Activated CD8-positive, alpha-beta memory T cell treated with anti-CD3 and anti-CD28 coated beads for 36 hours (primary cell): ENCODE results near the gene NR2C2. TPM values are rescaled to one million over a fixed set of nuclear protein-coding genes. Genes with fewer than 3 reads are reported as not detected.
"Not testable (repeated sequence)": the region's sequence is repeated elsewhere in the genome, so short reads cannot be mapped to it uniquely, and the experiment has no call there.

ENCODE experiments used
- CTCF ChIA-PET: fragments of 350-600 bp; sonication (Branson Sonifier 250); formaldehyde crosslinking; loops from one replicate; lab custom pipeline; 2021; ENCODE audit warnings: antibody characterized with exemption; lab: Charles Lee
- POLR2A ChIA-PET: fragments of 350-600 bp; sonication (Branson Sonifier 250); formaldehyde crosslinking; loops from one replicate; lab custom pipeline; 2021; ENCODE audit warnings: antibody characterized with exemption; lab: Charles Lee
- total RNA-seq, 2 experiments: library from RNA; stranded (reverse); gene quantifications; one replicate each; pipeline ENCODE4 v1.2.3, GENCODE V29; 2021

NR2C2 gene
- 10 to 100 TPM; 44.3 to 45.2 TPM for total RNA-seq

GRCh38 chr3:14947100-14947885, at the start of gene NR2C2:
Gene NR2C2, plus strand, starts transcription at chr3:14947583. Its CDS starts 56,332 bp downstream, at chr3:15003915.
- CTCF ChIA-PET: interaction anchor here (0.8 to 1.0 kb wide), 2 partner anchors 151 to 296 kb away, joined by 3 to 4 read pairs; partner anchors contain the start of gene CCDC174
- POLR2A ChIA-PET: interaction anchor here (0.7 to 1.4 kb wide), 2 partner anchors 118 to 296 kb away, joined by 3 to 9 read pairs; partner anchors contain the start of genes CCDC174 and MRPS25

GRCh38 chr3:14898929-14899328, 48.5 kb upstream of the NR2C2 start:
- POLR2A ChIA-PET: no interaction called here
- CTCF ChIA-PET: no interaction called here

GRCh38 chr3:14899993-14900618, 47.3 kb upstream of the NR2C2 start:
- POLR2A ChIA-PET: no interaction called here
- CTCF ChIA-PET: no interaction called here

GRCh38 chr3:14900881-14901873, 46.2 kb upstream of the NR2C2 start:
- ChIA-PET POLR2A (no interaction called here), CTCF (interaction anchor here (0.7 kb wide), 1 partner anchor 269 kb away, joined by 4 read pairs; no protein-coding TSS in a partner anchor)

GRCh38 chr3:14902719-14903118, 44.7 kb upstream of the NR2C2 start:
- POLR2A ChIA-PET: no interaction called here
- CTCF ChIA-PET: no interaction called here

GRCh38 chr3:14903501-14903900, 43.9 kb upstream of the NR2C2 start:
- CTCF ChIA-PET, POLR2A ChIA-PET: not testable (repeated sequence)

- POLR2A ChIA-PET: no interaction called here
- CTCF ChIA-PET: no interaction called here
These were observed 42.2 kb upstream of the NR2C2 start for GRCh38 chr3:14905055-14905657.

- ChIA-PET CTCF (no interaction called here), POLR2A (no interaction called here)
These were observed 40.9 kb upstream of the NR2C2 start for GRCh38 chr3:14906355-14906971.

GRCh38 chr3:14907043-14907966, 40.1 kb upstream of the NR2C2 start:
- ChIA-PET CTCF (no interaction called here), POLR2A (no interaction called here)

GRCh38 chr3:14909250-14909649, 38.1 kb upstream of the NR2C2 start:
- ChIA-PET CTCF (interaction anchor here (0.6 kb wide), 1 partner anchor 159 kb away, joined by 4 read pairs; no protein-coding TSS in a partner anchor), POLR2A (no interaction called here)

GRCh38 chr3:14911651-14912050, 35.7 kb upstream of the NR2C2 start:
- ChIA-PET POLR2A (no interaction called here), CTCF (no interaction called here)

GRCh38 chr3:14913071-14913925, 34.1 kb upstream of the NR2C2 start:
- CTCF ChIA-PET: no interaction called here
- POLR2A ChIA-PET: no interaction called here

GRCh38 chr3:14913926-14914778, 33.2 kb upstream of the NR2C2 start:
- POLR2A ChIA-PET: no interaction called here
- CTCF ChIA-PET: no interaction called here

GRCh38 chr3:14914779-14915117, 32.6 kb upstream of the NR2C2 start:
- CTCF ChIA-PET: no interaction called here
- POLR2A ChIA-PET: no interaction called here

GRCh38 chr3:14915636-14916222, 31.7 kb upstream of the NR2C2 start:
- POLR2A ChIA-PET: no interaction called here
- CTCF ChIA-PET: no interaction called here
